Hematopoietic multipotent progenitor cell treated with erythropoietin and hydrocortisone succinate and interleukin-3 and kit ligand, for 8 days (in vitro differentiated cells): Measurements from ENCODE around the gene PIM3.

Source experiments
- DNase-seq: peaks from one replicate; pipeline ENCODE4 v3.0.0-alpha.2; 2015

PIM3 gene

DNA sequence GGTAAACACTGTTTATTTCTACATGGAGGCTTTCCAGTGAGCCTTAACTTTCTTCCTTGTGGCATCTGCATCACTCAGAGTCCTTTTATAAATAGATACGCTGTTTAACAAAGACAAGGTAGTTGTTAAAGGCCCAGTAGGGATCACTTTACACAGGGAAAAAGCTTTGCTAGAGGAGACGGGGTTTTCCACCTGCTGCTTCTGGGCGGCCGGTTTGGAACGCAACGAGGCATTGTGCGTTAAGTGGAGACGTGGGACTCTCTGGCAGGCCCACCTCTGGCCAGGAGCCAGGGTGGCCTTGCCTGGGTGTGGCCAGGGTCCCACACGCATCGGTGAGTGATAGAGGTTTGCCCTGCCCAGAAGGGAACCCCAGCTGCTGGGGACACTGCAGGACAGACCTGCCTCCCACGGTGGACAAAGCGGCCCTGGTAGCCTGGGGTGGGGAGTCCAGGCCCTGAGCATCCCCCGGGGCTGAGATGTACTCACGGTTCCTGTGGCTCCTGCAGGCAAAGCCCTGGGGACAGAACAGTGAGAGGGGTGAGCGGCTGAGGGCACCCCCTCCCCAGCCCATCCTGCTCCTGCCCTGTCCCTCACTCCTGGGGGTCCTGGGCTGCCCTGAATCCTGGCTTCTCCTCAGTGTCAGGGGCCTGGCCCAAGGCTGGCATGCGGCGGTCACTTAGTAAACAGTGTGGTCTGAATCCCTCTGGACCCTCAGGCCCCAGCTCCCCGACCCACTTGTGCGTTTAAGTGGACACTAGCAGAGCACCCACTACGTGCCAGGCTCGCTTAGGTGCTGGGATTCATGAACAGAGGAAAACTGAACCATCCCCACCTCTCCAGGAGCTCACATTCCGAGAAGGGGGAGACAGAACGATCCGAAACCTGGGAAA lies 47.8 kb downstream of the PIM3 start:
- DNase-seq: no peak

DNA sequence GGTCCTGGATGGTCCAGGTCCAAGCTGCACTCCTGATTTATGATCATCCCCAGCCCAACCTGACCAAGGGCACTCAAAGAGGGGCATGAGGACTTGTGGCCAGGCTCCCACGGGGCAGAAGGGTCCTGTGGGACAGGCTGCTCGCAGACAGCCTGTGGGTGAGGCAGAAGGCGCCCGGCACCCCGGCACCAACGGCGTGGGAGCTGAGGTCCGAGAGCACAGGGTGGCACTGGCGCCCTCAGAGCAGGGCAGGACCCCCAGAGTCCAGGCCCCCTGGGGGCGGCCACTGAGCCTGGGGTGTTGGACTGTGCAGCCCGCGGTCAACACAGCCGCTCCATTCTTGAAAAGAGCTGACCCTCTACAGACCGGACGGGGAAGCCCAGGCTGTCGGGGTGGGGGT lies 48.7 kb downstream of the PIM3 start:
- DNase-seq: no peak

DNA sequence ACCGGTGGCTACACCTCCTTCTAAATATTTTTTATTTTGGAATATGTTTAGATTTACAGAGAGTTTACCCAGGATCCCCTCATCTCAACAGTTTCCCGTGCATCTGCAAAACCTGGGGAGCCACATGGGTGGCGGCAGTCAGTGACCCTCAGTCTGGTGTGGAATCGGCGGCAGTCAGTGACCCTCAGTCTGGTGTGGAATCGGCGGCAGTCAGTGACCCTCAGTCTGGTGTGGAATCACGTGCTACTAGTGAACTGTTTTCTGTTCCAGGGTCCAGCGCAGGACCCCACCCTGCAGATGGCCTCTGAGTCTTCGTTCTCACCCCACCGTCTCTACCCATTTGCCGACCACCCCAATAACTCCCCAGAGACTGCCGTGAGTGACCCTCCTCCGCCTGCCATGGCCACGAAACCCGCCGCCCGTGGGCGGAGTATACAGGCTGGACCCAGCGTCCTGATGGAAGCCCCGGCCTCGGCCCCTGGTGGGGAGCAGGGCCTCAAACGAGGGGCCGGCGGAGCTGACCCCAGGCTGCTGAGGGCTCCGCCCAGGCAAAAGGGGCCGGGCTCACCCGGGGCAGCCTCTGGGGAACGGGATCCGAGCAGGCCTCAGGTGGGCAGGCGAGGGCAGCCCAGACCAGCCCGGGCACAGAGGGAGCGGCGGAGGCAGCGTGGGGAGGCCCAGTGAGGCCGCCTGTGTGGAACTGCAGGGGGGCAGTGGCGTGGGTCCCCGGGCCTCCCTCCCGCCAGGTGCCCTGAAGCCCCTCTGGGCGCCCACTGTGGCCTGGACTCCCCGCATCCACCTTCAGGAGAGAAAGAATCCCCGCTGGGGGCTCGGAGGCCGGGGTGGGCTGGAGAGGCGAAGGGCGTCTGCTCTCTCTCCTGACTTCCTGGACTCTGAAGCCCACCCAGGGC lies 49.4 kb downstream of the PIM3 start:
- DNase-seq: no peak

DNA sequence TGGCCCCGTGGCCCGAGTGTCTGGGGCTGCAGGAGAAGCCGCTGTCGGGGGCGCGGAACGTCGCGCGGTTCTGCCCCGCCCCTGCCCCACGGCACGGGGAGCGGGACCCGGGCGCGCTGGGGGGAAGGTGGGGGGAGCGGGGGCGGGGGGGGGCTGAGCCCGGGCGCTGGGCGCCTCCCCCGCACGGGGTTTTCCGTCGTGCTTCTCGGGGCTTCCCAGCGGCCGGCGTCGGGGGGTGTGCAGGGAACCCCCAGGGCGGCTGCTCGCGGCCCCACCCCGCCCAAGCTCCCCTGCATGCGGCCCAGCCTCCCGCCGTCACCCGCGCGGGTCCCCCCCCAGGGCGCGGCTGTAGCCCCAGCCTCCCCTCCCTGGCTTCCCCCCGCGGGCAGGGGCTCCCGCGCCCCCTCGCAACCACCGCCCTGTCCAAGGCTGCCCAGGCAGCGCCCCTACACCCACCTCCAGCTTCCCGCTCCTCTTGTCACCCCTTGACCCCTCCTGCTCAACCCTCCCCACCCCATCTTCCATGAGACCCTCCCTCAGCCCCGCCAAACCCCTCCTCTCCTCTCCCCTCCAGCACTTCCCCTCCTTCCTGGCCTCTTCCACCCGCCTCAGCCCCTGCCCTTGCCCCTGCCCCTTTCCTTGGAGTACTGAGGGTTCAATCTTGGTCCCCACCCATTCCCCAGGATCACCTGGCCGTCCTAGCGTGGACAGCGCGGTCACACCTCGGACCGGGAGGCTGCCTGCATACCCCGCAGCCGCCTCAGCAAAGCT lies 50.3 kb downstream of the PIM3 start:
- DNase-seq: no peak

DNA sequence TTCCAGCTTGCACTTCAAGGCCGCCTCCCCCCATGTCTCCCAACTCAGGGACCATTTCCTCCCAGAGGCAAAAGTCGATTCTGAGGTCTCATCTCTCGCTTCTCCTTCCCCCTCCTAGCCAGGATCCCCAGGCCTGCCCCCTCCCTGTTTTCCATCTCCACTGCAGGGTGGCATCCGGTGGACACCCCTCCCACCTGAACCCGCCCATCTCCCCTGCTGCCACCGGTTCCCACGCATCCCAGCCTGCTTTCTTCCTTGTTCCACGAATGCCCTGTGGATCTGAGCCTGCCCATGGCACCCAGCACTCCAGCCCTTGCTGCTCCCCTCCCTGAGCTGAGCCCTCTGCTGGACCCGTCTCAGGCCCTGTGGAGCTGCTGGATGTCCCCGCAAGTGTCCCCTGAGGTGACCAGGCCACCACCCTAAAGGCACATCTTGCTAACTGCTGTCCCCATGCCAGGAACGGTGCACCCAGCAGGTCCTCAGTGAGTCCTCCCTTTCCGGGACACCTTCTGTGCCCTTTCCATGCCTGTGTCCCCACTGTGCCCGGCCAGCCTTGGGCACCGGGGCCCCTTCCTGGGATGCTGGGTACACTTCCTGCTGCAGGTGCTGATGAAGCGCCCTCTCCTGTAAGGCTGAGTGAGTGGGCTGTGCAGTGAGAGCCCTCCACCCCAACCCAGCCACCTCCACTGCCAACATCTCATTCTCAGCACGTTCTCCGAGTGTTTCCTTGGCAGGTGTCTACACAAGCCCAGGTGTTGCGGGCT lies 51.1 kb downstream of the PIM3 start:
- DNase-seq: no peak

DNA sequence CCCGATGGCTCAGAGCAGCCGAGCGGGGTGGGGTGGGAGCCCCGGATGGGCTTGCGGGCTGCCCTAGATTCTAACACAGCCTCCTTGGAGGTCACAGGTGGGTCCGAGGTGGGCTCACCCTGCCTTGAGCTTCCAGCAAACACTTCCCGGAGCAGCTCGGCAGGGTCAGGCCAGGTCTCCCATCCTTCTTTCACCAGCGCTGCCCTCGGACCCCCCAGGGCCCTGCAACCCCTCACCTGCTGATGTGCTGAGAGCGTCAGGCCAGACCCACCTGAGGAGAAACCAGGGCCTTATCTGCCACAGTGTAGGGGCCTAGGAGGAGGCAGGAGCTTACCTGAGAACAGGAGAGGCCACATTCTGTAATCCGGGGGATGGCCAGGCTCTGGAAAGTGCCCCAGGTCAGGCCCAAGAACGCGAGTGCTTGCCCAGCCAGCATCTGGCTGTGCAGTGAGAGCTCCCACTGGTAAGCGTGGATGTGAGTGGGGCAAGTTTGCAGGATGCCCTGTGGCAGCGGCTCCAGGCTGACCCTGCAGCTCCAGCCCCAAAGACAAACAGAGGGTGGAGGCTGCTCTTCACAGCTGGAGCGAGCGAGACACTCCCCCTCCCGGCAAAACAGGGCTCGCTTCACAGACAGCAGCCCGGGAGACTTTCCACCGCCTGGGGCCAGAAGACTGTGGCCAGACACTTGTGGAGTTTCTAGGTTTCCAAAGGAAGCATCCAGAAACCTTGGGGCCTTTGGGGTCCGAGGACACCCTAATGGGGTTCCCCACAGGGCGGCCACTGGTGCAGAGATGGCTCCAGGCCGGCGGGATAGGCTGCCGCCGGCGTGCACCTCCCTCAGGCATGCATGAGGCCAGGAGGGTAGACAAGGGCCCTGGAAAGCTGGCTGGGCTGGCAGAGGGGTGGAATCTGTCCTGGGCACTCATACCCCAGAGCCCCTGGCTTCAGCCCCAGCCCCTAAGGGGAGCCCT lies 51.9 kb downstream of the PIM3 start, which contains the start of gene IL17REL:
Gene IL17REL, minus strand, starts transcription at position 555 of the 971 bp plus-strand sequence. Its CDS starts 119 bp downstream, at position 436.
- DNase-seq: no peak
